TTC549 (cell line): Measurements from ENCODE around the gene TRIM42.

Experiments
- FAIRE-seq: peaks from 2 replicates; lab custom pipeline; 2012; peaks lifted over from hg19 to GRCh38; lab: Jason Lieb, UNC

TRIM42 gene

GRCh38 chr3:140710711-140711389, 33.0 kb downstream of the TRIM42 start:
- no peak for FAIRE-seq

DNA sequence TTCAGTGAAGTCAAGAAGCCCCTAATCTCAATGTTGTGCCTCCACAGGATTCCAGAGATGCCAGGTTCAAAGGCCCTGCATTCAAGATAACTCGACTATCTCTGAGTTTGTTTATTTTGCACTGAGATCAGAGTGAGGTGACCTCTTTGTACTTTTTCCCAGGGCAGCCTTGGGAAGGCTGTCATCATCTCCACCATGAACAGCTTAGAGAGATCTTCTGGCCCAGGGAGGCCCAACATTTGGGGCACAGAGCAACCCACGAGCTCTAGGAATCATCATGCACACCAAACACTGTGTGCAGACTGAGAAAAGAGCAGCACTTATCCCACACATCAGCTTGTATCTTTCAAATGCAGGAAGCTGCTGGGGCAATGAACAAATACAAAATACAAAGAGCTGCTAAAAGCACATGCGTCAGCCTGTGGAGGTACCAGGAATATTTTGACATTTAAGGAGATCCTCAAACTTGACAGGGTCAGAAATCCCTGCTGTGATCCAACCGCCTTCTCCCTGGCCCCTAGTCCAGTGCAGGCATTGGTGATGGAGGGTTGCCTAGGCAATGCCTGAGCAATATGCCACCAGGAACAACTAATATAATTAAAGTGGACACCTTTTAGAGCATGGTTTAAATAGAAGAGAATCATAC, 33.6 kb downstream of the TRIM42 start:
- FAIRE-seq: no peak

- FAIRE-seq: no peak
These were observed 34.4 kb downstream of the TRIM42 start for GRCh38 chr3:140712301-140712700.

- no peak for FAIRE-seq
These were observed 37.2 kb downstream of the TRIM42 start for GRCh38 chr3:140715035-140715434.

DNA sequence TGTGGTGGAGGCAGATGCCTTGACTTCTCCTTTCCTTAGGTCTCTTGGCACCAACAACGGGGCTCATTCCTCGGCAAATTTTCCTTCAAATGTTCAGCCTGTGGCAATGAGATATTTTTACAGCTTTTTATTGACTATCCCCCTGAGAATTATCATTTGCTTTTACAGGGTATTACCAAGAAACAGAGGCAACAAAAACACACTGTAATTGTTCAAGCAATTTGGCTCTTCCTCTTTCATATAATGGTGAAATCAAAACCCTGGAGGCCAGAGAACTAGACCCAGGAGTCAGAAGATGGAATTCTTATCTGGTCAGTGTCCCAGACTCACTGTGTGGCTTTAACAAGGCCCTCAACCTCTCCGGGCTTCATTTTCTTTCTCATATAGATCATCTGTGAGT, 40.1 kb downstream of the TRIM42 start:
- no peak for FAIRE-seq

DNA sequence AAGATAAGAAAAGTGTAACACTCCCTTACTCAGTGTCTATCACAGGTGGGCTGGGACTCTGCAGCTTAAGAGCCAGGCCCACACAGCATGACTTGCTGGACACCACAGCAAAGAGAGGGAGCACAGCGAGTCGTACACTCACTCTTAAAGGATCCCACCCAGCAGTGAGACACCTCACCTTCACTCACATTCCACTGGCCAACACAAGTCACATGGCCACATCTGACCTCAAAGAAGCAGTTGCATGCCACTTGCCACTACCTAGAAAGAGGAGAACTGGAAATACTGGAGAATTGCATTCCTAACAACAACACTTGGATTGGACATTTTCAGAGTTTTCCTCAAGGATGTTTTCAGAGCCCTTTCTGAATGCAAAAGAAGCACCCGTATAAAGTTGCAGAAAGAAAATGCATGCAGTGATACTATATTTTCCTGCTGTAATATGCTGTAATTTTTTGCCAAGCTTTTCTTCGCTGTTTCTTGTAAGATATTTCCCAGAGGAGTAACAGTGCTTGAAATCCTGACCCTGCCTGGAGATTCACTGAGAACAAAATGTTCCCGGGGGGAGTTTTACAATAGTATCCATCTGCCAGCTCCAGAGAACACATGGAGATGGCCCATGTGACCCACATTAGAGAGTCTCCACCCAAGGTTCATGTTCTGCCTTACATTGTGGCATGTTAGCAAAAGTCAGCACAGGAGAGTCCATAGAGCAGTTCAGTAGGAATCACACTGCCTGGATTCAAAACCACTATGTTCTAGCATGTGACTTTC, 42.2 kb downstream of the TRIM42 start:
- no peak for FAIRE-seq

DNA sequence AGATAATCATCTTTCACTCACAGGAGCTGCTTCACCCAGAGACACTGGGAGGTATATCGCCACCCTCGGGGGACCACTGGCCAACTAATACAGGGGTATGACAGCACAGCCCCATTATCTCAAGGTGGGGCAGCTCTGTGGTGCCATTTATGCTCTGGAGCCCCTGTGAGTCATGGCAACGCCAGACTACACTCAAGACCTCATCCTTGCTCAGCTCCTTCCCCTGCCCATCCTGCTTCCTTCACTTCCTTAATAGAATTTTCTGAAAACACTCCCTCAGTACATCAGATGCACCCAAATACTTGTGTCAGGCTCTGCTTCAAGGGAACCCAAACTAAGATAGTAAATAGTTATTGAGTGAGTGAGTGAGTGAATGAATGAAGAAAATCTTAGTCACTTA, 45.7 kb downstream of the TRIM42 start:
- FAIRE-seq: no peak

- no peak for FAIRE-seq
These were observed 47.3 kb downstream of the TRIM42 start for GRCh38 chr3:140724856-140725812.

DNA sequence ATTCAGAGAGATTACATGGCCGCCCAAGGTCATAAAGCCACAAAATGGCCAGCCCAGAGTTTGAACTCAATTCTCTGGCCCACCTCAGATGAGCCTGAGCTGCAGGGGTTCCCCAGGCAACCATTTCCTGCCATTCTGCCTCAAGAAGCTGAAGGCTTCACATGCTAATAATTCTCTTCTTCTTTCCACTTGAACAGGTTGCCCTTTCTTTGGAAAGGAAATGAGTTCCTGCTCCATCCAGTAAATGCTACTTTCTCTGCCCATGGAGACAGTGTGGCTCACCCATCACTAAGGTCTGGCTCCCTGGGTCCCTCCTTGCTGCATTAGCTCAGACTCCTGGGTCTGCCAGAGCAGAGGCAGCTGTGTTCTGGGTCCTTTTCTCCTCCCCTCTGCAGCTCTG, 48.2 kb downstream of the TRIM42 start:
- FAIRE-seq: no peak

- FAIRE-seq: no peak
These were observed 50.0 kb downstream of the TRIM42 start for GRCh38 chr3:140727886-140728285.

DNA sequence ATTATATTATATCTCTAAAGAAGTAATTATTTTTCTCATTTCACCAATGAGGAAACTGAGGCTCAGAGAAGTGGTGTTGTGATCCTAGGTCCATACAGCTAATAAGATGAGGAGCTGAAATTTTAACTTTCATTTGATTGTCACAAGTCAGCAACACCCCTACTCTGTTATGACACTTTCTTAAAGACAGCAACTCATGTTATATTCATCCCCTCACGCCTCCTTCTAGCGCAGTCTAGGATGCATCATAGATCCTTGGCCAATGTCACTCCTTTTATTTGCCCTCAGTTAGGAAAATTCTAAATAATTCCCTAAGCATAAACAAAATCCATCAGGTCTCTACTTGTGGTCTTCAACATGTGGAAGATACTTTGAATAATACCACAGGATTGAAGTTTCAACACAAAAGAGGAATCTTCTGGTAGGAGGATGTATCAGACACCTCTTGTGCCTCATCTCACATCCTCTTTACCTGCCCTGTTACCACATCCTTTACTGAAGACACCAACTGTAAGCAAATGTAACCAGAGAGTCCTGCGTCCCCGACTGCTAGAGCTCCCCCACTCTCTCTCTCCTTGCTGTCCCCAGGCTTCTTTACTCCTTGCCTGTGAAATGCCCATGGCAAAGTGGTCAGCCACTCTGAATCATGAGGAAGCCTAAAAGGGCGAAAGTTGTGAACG, 53.7 kb downstream of the TRIM42 start:
- no peak for FAIRE-seq

DNA sequence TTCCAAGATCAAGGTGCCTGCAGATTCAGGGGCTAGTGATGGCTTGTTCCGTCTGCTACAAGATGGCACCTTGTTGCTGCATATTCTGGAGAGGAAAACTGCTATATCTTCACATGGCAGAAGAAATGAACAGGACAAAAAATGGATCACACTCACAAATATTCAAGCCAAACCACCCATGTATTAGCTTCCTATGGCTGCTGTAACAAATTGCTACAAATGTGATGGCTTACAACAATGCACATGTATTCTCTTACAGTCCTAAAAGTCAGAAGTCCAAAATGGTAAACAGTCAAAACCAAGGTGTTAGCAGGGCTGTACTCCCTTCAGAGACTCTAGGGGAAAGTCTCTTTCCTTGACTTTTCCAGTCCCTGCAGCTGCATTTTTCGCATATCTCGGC, 55.8 kb downstream of the TRIM42 start:
- FAIRE-seq: no peak

GRCh38 chr3:140736863-140737460, 59.1 kb downstream of the TRIM42 start:
- no peak for FAIRE-seq

DNA sequence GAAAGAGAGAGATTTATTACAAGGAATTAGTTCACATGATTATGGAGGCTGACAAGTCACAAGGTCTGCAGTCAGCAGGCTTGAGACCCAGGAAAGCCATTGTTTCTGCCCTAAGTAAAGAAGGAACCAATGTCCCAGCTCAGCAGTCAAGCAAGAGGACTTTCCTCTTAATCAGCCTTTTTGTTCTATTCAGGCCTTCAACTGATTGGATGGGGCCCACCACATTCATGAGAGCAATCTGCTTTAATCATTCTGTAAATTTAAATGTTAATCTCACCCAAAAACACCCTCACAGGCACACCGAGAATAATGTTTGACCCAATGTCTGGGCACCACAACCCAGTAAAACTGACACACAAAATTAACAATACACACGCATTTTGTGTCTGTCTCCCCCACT, 64.3 kb downstream of the TRIM42 start:
- no peak for FAIRE-seq

- no peak for FAIRE-seq
These were observed 70.3 kb downstream of the TRIM42 start for GRCh38 chr3:140748171-140748570.

DNA sequence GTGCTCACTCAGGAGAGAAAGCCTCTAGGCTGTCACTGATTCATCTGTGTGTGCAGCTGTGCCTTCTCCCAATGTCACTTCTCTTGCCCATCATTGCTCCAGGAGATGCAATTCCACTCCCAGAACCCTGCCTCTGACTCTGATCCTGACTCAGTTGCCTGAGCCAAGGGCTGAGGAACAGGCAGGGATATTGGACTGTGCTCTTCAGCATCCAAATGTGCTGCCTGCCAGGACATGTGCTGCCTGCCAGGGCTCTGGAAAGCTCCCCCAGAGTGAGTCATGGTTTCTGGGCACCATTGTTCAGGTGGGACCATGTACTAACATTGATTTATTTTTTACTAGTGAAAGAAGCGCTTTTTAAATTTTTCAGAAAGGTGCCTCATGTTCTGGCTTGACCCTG, 71.0 kb downstream of the TRIM42 start:
- FAIRE-seq: no peak
